ENCODE data around the gene P2RY6.
"Not testable (repeated sequence)": the region's sequence is repeated elsewhere in the genome, so short reads cannot be mapped to it uniquely, and the experiment has no call there.

P2RY6 gene

GRCh38 chr11:73260127-73260457 is 12.0 kb upstream of the P2RY6 start:
- no peak for DNase-seq (ENCODE audit: low read depth in 3 of 3)

DNA sequence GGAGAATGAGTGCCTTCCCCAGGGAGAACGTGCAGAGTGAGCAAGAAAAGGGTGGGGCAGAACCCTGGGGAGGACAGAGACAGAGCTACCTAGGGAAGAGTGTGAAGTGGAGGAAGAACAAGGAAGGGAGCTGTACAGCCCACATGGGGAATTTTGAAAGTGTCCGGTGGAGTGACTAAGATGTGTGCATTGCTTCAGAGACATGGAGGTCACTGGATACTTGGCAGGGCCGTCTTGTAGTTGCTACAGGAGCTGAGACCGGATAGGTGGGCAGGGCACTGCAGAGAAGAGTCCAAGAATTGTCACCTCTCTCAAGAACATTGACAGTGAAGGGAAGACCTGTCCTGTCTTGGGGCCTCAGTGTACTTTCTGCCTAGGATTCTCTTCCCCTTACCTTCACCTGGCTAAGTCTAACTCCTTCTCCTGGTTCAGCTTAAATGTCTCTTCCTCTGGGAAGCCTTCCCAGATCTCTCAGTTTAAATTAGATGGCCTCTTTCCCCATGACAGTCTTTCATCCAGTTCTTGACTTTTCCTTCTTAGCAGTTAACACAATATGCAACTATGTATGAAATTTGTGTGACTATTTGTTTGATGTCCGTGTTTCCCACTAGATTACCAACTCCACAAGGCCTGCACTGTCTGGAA is 9.2 kb upstream of the P2RY6 start:
- no peak for DNase-seq (ENCODE audit: low read depth in 3 of 3)

- no peak for DNase-seq (ENCODE audit: low read depth in 3 of 3)
These were observed 8.5 kb upstream of the P2RY6 start for GRCh38 chr11:73263640-73264039.

- DNase-seq (ENCODE audit: low read depth in 3 of 3), result no peak
These were observed 6.8 kb upstream of the P2RY6 start for GRCh38 chr11:73265278-73265810.

- no peak for DNase-seq (ENCODE audit: low read depth in 3 of 3)
These were observed 6.1 kb upstream of the P2RY6 start for GRCh38 chr11:73265853-73266645.

GRCh38 chr11:73266646-73267020 is 5.5 kb upstream of the P2RY6 start:
- no peak for DNase-seq (ENCODE audit: low read depth in 3 of 3)

GRCh38 chr11:73267122-73267846 is 4.9 kb upstream of the P2RY6 start:
- DNase-seq (ENCODE audit: low read depth in 3 of 3), result no peak

DNA sequence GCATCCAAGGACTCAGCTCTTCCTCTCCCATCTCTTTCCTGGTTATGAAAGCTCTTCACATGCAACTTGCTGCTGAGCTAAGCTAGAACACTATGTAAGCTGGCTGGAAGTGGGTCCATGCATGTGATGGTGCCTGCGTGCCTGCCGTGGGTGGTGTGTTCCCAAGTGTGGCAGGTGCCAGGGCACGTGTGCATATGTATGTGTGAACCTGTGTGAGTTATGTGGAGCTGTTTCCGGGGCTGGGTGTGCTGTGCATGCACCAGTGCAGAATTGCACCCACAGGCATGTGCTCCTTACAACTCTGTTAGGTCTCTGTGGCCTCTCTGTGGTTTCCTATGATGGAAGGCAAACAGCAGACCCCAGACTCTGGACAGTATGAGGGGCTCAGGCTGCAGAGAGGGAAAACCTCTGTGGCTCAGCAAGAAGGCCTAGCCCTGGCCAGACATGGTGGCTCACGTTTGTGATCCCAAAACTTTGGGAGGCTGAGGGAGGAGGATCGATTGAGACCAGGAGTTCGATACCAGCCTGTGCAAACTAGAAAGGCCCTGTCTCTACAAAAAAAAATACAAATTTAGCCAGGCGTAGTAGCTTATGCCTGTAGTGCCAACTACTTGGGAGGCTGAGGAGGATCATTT is 4.1 kb upstream of the P2RY6 start:
- no peak for DNase-seq (ENCODE audit: low read depth in 3 of 3)

DNA sequence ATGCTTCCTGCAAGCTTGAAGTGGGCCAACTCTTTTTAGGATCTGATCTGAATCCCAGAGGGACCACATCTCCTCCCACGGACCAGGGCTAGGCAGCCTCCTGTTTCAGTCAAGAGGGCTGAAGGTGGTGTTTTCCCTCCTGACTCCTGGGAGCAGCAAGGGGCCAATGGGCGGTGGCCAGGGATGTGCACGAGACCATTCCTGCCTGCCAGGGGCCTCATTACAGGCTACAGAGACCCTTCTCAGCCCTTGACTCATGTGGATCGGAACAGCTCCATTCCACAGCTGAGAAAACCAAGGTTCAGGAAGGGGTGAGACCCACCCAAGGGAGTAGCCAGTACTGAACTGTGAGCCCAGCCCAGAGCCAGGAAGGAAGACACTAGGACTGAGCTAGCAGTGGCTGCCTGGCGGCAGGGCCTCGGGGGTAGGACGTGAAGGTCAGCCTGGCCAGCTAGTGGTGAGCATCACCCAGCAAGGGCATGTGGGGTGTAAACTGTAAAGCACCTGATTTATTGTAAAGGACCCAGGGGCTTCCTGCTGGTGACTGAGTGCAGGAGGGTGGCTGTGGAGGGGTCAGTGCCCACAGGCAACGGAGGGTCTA is 3.4 kb upstream of the P2RY6 start:
- no peak for DNase-seq (ENCODE audit: low read depth in 3 of 3)

GRCh38 chr11:73269459-73270015 is 2.6 kb upstream of the P2RY6 start:
- DNase-seq (ENCODE audit: low read depth in 3 of 3), result no peak

DNA sequence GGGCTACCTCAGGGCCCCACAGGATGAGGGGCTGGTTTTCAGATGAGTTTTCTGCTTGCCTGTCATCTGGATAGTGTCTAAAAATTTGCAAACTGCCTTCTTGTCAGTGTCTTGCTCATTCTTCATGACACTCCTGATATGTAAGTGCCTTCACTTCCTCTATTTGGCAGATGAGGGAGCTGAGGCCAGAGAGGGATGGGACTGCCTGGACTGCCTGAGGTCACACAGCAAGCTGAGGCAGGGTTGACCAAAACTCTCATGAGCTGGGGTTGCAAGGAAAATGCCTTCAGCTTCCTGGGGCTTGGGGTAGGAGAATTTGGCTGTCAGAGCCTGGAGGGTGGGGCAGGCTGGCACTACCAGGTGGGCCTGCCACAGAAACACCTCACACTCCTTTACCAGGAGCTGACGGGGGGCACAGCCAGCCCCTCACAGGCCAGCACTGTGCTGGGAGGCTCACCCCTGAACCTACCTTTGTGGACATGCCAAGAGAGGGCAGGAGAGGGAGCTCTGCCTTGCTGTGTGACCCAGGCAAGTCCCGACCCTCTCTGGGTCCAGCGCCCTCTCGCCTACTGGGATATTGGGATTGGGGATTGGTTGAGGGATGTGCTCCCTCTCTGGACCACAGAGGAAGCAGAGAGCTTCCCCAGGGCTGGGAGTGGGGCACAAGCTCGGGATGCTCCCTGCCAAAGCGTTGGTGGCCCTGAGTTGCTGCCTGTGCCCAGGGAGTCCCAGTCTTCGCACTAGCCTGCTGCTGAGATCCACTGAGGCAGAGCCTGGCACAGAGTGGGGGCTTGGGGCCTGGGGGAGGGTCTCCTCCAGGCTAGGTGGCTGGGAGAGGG is 1.9 kb upstream of the P2RY6 start:
- no peak for DNase-seq (ENCODE audit: low read depth in 3 of 3)

DNA sequence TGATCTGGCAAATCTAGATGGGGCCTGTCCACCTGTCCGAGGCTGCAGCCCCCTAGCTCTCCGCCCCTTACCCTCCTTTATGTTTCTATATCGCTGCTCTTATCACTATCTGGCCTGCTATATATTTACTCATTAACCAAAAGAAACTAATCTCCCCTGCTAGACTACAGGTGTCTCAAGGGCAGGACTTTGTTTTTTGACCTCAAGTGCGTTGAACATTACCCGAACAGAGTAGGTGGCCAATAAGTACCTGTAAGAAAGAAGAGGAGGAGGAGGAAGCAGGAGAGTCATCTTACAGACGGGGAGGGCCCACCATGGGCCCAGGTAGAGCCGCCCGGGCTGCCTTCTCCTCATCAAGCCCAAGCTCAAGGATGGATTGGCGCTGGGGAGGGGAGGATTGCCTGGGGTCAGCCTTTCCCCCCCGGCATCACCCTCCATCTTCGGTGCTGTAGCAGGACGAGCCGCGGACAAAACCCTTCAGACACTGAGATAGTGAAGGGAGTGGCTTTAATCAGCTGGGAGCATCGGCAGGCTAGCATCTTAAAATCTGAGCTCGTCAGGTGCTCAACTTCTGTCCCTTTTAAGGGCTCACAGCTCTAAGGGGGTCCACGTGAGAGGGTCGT is 1.2 kb upstream of the P2RY6 start:
- no peak for DNase-seq (ENCODE audit: low read depth in 3 of 3)

DNA sequence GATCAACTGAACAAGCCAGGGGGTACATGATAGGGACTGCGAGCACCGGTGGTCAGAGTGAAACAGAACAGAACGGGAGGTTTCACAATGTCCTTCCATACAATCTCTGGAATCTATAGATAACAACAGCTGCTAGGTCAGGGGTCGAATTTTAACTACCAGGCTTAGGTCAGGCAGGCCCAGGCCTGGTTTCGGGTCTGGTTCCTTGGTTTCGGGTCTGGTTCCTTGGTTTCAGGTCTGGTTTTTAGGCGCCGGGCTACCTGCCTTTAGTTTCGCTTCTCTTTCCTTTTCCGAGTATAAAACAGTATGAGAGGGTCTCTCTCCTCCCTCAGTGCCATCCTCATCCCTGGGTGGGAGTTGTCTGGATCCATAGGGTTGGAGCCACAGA is 666 bp upstream of the P2RY6 start:
- DNase-seq (ENCODE audit: low read depth in 3 of 3), result not testable (repeated sequence)

DNA sequence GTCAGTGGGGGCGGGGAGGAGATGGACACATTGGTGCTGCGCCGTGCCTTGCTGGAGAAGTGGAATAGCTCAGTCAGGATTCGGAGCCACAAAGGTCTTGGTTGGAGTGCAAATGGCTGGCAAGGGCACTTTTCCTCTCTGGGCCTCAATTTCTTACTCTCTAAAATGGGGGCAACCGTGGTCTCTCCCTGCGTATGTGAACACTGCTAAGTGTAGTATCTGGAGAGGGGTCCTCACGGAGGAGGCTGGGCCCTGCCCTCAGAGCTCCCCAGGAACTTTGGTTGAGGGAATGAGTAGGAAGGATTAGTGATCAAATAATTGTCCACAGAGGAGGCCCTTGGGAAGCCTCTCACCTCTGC is 521 bp downstream of the P2RY6 start:
- no peak for DNase-seq (ENCODE audit: low read depth in 3 of 3)

DNA sequence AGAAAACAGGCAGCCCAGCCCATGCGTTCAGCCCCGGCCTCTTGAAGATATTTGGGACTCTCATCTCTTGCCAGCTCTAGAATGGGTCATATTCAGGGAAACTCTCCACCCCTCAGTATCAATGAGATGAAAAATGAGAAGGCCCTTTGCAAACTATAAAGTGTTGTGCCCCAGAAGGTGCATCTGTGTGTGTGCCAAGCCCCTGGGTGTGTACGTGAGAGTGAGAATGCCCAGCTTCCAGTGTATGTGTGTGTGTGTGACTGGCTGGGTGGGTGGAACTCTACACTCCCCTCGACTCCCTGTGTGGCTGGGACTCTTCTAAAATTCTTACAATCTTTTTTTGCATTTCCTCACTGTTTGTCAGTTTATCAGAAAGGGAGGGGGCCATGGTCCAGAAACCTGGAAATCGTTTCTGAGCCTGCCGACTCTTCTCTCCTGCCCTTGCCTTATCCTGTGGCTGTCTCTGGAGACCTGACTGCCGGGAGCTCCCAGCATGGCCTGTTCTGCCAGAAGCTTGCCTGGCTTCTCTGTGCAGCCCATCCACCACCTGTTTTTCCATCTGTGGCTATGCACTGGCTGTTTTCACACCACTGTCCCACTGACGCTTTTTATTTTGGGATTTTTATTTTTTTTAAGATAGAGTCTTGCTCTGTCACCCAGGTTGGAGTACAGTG is 1.2 kb downstream of the P2RY6 start:
- DNase-seq (ENCODE audit: low read depth in 3 of 3), result no peak

- DNase-seq (ENCODE audit: low read depth in 3 of 3), result not testable (repeated sequence)
These were observed 2.1 kb downstream of the P2RY6 start for GRCh38 chr11:73274191-73274590.

DNA sequence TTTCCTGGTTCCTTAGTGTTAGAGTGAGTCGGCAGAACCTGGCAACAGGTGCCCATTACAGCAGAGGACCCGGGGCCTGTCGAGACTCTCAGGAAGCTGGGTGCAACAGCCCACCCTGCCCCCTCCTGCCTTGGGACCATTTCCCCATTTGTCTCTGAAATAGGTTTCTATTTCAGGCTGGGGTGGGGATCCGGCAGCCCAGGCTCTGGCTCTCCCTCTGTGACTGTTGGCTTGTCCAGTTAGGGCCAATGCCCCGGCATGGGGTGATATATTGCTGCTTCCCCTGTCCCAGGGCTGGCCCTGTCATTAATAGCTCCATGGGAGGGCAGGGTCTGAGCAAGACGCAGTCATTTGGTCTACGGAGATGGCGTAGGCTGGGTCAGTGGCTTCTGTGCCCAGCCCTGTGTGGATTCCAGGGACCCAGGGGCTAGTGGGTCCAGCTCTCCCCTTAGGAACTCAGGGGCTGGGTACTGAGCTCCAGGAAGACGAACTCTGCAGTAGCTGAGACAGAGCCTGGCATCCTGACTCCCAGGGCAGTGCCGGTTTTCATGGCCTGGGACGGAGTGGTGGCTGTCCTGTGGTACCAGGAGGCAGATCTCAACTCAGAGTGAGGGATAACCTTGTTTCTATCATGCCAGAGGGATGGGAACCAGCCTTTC is 2.7 kb downstream of the P2RY6 start:
- no peak for DNase-seq (ENCODE audit: low read depth in 3 of 3)

- no peak for DNase-seq (ENCODE audit: low read depth in 3 of 3)
These were observed 3.2 kb downstream of the P2RY6 start for GRCh38 chr11:73275381-73275750.

DNA sequence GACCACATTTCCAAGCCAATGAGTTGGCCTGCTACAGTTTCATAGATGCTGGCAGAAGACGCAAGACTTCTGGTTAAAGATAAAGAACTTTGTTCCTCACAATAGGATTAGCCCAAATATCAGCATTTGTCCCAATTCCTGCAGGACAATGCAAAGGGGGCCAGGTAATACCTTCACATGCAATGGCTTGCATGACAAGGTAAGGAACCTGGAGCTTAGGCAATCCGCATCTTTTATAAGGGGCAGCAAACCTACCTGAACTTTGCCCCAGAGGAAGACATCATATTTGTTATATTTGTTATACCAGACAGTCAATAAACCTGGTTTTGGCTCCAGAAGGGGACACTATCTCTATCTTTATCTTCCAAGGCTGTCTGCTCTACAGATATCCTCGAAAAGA is 5.3 kb downstream of the P2RY6 start:
- no peak for DNase-seq (ENCODE audit: low read depth in 3 of 3)

Data from stimulated activated CD4-positive, alpha-beta T cell treated with anti-CD3 and anti-CD28 coated beads, TNF-alpha, amount 100 ng/mL, for 48 hours (primary cell).